ENCODE measurements around the gene TBC1D9B.

DNA sequence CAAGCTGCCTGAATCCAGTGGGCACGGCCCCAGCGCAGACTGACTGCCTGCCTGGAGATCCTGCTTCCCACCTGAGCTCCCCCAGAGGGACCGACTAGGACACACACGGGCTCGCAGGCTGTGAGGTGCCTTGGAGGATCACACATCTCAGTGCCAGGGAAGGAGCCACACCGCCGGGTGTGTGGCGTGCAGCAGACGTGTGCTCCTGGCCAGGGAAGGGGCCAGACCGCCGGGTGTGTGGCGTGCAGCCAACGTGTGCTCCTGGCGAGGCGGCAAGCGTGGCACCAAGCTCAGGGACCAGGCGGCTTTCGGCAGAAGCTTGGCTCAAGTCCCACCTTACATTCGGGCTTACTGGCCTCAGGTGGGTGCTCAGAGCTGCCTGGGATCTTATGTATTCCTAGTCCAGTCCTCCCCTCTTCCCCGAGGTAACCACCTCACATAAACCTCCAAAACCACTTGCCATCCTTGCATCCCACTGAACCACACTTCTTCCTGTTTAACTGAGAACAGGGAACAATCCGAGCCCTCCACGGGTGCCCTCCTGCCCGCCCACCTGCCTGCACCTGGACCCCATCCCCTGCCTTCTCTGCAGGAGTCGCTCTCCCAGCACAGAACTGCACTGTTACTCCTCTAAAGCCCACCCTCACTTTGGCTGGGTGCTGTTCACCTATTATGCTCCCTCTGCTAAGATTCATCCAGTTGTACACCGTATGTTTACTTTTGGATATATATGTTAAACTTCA lies 26.7 kb downstream of the TBC1D9B start:
- no peak for TF ChIP-seq HHEX (CRISPR knock-in tag; IDR thresholded peaks at IDR 0.05)
- no peak for TF ChIP-seq YEATS2 (CRISPR knock-in tag; IDR thresholded peaks at IDR 0.05; ENCODE audit: borderline replicate concordance)
- TF ChIP-seq, protein P1, sequence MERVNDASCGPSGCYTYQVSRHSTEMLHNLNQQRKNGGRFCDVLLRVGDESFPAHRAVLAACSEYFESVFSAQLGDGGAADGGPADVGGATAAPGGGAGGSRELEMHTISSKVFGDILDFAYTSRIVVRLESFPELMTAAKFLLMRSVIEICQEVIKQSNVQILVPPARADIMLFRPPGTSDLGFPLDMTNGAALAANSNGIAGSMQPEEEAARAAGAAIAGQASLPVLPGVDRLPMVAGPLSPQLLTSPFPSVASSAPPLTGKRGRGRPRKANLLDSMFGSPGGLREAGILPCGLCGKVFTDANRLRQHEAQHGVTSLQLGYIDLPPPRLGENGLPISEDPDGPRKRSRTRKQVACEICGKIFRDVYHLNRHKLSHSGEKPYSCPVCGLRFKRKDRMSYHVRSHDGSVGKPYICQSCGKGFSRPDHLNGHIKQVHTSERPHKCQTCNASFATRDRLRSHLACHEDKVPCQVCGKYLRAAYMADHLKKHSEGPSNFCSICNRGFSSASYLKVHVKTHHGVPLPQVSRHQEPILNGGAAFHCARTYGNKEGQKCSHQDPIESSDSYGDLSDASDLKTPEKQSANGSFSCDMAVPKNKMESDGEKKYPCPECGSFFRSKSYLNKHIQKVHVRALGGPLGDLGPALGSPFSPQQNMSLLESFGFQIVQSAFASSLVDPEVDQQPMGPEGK (CRISPR knock-in tag; IDR thresholded peaks at IDR 0.05) = no peak
- no peak for TF ChIP-seq CBX5 (CRISPR knock-in tag; IDR thresholded peaks at IDR 0.05; ENCODE audit: borderline replicate concordance)
- TF ChIP-seq, protein P2, sequence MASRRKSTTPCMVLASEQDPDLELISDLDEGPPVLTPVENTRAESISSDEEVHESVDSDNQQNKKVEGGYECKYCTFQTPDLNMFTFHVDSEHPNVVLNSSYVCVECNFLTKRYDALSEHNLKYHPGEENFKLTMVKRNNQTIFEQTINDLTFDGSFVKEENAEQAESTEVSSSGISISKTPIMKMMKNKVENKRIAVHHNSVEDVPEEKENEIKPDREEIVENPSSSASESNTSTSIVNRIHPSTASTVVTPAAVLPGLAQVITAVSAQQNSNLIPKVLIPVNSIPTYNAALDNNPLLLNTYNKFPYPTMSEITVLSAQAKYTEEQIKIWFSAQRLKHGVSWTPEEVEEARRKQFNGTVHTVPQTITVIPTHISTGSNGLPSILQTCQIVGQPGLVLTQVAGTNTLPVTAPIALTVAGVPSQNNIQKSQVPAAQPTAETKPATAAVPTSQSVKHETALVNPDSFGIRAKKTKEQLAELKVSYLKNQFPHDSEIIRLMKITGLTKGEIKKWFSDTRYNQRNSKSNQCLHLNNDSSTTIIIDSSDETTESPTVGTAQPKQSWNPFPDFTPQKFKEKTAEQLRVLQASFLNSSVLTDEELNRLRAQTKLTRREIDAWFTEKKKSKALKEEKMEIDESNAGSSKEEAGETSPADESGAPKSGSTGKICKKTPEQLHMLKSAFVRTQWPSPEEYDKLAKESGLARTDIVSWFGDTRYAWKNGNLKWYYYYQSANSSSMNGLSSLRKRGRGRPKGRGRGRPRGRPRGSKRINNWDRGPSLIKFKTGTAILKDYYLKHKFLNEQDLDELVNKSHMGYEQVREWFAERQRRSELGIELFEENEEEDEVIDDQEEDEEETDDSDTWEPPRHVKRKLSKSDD (CRISPR knock-in tag; IDR thresholded peaks at IDR 0.05; ENCODE audit: low read depth) = no peak
- TF ChIP-seq, protein P3, sequence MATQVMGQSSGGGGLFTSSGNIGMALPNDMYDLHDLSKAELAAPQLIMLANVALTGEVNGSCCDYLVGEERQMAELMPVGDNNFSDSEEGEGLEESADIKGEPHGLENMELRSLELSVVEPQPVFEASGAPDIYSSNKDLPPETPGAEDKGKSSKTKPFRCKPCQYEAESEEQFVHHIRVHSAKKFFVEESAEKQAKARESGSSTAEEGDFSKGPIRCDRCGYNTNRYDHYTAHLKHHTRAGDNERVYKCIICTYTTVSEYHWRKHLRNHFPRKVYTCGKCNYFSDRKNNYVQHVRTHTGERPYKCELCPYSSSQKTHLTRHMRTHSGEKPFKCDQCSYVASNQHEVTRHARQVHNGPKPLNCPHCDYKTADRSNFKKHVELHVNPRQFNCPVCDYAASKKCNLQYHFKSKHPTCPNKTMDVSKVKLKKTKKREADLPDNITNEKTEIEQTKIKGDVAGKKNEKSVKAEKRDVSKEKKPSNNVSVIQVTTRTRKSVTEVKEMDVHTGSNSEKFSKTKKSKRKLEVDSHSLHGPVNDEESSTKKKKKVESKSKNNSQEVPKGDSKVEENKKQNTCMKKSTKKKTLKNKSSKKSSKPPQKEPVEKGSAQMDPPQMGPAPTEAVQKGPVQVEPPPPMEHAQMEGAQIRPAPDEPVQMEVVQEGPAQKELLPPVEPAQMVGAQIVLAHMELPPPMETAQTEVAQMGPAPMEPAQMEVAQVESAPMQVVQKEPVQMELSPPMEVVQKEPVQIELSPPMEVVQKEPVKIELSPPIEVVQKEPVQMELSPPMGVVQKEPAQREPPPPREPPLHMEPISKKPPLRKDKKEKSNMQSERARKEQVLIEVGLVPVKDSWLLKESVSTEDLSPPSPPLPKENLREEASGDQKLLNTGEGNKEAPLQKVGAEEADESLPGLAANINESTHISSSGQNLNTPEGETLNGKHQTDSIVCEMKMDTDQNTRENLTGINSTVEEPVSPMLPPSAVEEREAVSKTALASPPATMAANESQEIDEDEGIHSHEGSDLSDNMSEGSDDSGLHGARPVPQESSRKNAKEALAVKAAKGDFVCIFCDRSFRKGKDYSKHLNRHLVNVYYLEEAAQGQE (IDR thresholded peaks at IDR 0.05; ENCODE audit: borderline replicate concordance in 1 of 2, low read depth in 1 of 2, low read length in 2 of 2) = no peak
- TF ChIP-seq ZNF703 (CRISPR knock-in tag; IDR thresholded peaks at IDR 0.05; ENCODE audit: borderline replicate concordance) = no peak

Data from HepG2 (cell line).